Measurements from ENCODE around the gene MLXIPL.
"Not testable (repeated sequence)": the region's sequence is repeated elsewhere in the genome, so short reads cannot be mapped to it uniquely, and the experiment has no call there.

MLXIPL gene

DNA sequence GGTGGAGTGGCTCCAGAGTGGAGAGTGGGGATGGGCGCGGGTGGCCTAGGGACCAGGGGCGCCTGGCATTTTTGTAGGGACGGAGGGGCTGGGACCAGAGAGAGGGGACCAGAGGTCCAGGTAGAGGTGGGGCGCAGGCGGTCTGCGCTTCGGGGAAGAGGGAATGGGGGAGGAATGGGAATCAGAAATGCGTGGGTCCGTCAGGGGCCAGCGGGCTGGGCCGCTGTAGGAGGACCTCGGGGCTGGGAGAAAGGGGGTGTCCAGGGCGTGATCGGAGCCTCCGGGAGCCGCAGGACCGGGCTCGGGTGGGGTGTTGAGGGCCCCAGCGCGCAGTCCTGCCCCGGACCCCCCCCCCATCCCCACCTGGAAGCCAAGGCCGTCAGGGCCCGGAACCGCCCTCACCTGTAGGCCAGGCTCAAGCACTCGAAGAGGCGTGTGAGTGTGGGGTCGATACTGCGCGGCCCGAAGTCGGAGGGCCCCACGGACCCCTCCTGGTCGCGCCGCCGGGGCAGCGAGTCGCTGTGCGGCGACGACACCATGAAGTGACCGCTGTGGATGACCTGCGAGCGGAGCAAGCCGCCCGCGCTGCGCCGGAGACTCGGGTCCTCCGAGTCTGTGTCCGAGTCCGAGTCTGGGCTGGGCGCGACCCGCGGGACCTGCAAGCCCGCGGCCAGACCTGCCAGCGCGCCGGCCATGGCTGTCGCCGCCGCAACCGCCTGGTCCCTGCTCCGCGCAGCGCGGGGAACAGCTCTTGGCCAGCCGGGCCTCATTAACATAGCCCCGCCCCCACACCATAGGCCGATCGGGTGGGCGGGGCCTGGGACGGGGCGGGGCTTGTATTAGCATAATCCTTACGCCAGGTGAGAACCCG, at the start of gene MLXIPL:
Gene MLXIPL, minus strand, starts transcription at position 725 of the 871 bp plus-strand sequence. Its CDS starts 30 bp downstream, at position 695.
- peak; percentile 14 to 37 (median 33) for DNase-seq (ENCODE audit: low read depth in 3 of 3)

- no peak for DNase-seq (ENCODE audit: low read depth in 3 of 3)
Measured at GRCh38 chr7:73671857-73672445, 47.6 kb upstream of the MLXIPL start.

DNA sequence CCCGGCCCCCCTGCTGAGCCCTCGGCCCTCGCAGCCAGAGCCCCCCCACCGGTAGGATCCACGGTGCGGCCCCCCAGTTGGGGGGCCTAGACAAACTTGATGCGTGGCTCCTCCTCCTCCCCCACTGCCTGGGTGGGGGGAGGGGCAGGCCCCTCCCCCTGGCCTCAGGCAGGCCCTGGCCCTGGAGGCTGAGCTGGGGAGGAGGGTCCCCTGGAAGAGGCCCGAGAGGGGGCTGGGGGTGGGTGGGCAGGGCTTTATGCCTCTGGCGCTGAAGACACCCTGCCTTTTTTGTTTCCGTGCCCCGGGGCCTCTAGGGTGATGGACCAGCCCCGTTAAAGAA, 47.0 kb upstream of the MLXIPL start:
- DNase-seq (ENCODE audit: low read depth in 3 of 3): no peak

DNA sequence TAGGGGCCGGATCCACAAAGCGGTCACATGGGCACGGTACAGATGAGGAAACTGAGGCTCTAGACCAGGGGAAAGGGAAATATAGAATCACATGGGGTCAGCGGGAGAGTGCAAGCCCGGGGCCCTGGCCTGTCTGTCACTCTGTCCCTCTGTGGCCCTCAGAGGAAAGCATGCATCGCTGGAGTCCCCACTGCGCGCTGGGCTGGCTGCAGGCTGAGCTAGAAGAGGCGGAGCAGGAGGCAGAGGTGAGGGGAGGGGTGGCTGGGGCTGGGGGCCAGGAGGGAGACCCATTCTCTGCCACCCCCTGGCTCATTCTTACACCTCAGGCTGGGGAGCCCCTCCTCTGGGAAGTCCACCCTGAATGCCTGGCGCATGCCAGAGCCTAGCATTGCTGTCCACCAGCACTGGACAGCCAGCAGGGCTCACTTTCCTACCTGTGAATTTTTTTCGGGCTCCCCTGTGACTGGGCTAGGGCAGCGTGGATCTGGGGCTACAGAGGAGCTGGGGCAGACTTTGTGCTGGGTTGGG, 45.6 kb upstream of the MLXIPL start:
- no peak for DNase-seq (ENCODE audit: low read depth in 3 of 3)

- no peak for DNase-seq (ENCODE audit: low read depth in 3 of 3)
Measured at GRCh38 chr7:73669288-73669701, 45.0 kb upstream of the MLXIPL start.

DNA sequence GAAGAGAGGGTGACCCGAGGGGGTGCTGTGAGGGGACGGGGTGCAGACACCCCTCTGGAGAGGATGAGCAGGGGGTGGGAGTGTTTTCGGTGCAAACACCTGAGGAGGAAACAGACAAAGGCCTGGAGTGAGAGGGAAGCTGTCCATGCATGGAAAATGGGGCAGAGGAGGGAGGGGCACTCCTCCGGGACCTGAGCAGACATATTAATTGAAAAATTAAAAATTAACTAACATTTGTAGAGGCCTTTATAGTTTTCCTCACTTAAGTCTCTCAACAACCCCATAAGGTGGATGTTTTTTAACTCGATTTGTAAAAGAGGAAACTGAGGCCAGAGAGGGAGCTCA, 44.5 kb upstream of the MLXIPL start:
- DNase-seq (ENCODE audit: low read depth in 3 of 3): no peak

GRCh38 chr7:73668103-73668885, 44.0 kb upstream of the MLXIPL start:
- DNase-seq (ENCODE audit: low read depth in 3 of 3): no peak

GRCh38 chr7:73667344-73668102, 43.2 kb upstream of the MLXIPL start, which contains the start of gene VPS37D:
Gene VPS37D (plus strand): TSS chr7:73667831. CDS start chr7:73667959, 128 bp downstream.
- DNase-seq (ENCODE audit: low read depth in 3 of 3): peak; percentile 85 to 95 (median 91)

DNA sequence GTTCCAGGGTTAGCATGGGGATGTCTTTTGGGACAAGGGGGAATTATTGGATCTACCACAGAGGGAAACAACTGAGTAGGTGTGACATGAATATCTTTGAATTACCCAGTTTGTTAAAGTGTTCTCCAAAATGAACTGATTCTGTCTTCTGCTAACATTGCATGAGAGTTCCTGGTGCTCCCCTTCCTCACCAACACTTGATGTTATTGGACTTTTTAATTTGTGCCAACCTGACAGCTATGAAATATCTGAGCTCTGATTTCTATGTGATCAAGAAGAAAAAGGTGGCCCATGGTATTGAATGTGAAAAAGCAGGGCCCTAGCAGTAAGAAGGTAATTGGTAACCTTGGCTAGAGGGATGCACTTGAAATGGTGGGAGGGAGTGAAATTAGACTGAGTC, 38.7 kb upstream of the MLXIPL start:
- DNase-seq (ENCODE audit: low read depth in 3 of 3): no peak

- DNase-seq (ENCODE audit: low read depth in 3 of 3): not testable (repeated sequence)
Measured at GRCh38 chr7:73660594-73660993, 36.3 kb upstream of the MLXIPL start.

- DNase-seq (ENCODE audit: low read depth in 3 of 3): no peak
Measured at GRCh38 chr7:73659983-73660382, 35.7 kb upstream of the MLXIPL start.

- DNase-seq (ENCODE audit: low read depth in 3 of 3): not testable (repeated sequence)
Measured at GRCh38 chr7:73655309-73655708, 31.0 kb upstream of the MLXIPL start.

DNA sequence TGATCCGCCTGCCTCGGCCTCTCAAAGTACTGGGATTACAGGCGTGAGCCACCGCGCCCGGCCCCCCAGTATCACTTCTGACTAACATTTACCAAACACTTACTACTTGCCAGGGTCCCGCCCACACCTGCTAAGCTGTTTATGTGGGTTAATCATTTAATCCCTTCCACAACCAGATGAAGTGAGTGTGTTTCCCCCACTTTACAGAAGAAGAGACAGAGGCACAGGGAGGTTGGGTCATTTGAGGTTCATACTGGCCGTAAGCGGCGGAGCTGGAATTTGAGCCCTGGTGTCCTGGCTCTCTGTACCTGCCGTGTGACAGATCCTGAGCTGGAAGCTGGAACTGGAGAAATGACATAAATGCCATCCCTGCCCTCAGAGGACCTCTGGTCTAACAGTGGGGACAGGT, 28.2 kb upstream of the MLXIPL start:
- DNase-seq (ENCODE audit: low read depth in 3 of 3): no peak

DNA sequence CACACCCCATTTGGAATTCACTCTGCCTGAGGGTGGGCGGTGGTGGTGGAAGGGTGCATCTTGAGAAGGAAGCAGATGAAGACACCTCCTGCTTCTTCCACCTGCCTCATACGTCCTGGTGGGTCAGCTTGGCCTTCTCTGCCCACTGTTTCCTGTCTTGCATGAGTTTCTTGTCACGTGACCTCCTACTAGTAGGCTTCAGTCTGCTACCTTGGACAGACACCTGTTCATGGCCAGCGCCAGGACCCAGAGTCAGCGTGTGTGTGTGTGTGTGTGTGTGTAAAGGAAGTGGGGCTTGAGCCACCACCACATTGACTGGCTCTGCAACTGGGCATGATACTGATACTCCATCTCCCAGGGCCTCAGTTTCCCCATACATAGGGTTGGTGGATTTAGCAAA, 26.2 kb upstream of the MLXIPL start:
- DNase-seq (ENCODE audit: low read depth in 3 of 3): no peak

GRCh38 chr7:73649576-73649975, 25.3 kb upstream of the MLXIPL start:
- no peak for DNase-seq (ENCODE audit: low read depth in 3 of 3)

GRCh38 chr7:73648593-73649332, 24.4 kb upstream of the MLXIPL start:
- DNase-seq (ENCODE audit: low read depth in 3 of 3): no peak

DNA sequence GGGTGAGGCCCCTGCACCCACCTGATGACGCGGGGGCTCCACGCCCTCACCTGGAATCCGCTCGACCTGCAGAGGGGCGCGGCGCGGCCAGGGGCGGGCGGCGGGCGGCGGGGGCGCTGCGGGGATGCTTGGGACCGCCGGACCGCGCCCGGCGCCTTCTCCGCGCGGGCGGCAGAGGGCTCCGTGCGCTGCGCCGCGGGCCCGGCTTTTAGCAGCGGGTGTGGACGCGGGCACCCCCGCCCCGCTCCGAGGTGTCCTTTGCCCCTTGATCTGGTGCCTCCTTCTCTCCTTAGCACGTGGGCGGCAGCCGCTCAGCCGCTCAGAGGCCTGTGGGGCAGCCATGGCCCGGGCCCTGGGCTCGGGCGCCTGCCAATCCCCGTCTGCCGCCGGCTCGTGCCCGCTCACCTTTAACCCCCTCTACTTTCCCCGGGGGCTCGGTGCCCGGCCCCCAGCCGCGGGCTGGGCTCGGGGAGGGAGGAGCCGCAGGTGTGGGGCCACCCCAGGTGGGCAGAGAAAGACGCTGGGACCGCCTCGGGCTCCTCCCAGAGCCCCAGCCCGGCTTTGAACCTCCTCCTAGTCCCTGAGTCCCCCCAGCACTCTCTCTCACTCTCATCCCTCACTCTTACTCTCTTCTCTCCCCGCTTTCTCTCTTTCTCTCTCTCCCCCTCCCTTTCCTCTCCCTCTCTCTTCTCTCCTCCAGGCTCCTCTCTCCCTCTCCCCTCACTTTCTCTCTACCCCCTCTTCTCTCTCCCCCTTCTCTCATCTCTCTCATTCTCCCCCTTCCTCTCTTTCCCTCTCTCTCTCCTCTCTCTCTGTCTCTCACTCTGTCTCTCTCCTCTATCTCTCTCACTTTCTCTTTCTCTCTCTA, 23.6 kb upstream of the MLXIPL start:
- DNase-seq (ENCODE audit: low read depth in 3 of 3): no peak

DNA sequence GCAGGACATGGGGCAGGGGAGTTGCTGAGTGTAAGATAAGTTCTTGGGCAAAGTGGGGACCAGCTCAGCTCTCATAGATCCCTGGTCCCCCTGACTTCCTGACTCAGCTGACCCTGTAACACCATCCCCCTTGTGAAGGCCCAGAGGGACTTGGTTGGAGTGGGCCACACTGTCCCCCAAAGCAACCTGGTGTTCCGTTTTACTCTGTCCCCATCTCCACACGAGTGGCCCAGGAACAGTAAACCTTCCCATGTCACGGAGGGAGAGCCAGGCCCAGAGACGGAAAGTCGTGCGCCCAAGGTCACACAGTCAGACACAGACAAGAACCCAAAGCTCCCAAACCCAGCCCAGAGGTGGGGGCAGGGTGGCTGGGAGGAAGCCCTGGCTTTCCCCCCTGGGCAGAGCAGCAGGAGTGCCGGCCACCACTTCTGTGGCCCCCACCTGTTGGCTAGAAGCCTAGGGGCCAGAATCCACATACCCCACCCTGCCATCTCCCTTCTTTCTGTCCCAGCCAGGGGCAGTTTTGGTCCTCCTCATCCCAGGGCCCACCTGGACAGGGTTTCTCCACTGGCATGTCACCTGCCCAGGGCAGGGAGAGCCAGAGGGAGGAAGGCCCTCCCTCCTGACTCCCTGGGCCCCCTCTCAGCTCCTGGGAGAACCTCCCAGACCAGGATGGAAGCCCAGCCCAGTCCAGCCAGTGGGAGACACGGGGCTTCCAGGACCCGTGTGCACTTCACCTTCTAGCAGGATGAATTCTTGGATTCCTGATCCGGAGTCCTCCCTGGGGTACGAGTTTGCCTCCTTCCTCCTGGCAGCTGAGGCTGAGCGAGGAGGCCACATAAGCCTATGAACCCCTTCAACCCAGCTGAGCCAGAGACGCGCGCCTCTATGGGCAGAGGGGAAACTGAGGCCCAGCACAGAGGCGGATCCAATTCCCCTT, 22.7 kb upstream of the MLXIPL start:
- no peak for DNase-seq (ENCODE audit: low read depth in 3 of 3)
